Gastroesophageal sphincter (tissue), 4 donors: Measurements from ENCODE around the gene EEFSEC. TPM values are rescaled to one million over a fixed set of nuclear protein-coding genes. Genes with fewer than 3 reads are reported as not detected.

ENCODE experiments used
- ATAC-seq: fragments of 150-250 bp; one replicate; pipeline ENCODE4 v1.9.1; 2016; ENCODE audit warnings: mild to moderate bottlenecking, moderate library complexity
- H3K27ac ChIP-seq, 4 donors: fragments of 200-600 bp; sonication (generic) in 3 of 4; 1 replicate in 3 of 4; 2 replicates in 1 of 4; pipeline ENCODE4 v1.5.1; 2016 to 2019
- H3K27me3 ChIP-seq: fragments of 200-600 bp; sonication (generic); one replicate; pipeline ENCODE4 v1.5.1; 2019
- H3K36me3 ChIP-seq, 2 donors: fragments of 200-600 bp; sonication (generic); one replicate each; pipeline ENCODE4 v1.5.1; 2019; ENCODE audit warnings: control low read depth in 1 of 2
- H3K4me1 ChIP-seq, 3 donors: fragments of 200-600 bp; sonication (generic); 1 replicate in 2 of 3; 2 replicates in 1 of 3; pipeline ENCODE4 v1.5.1; 2016 to 2019; ENCODE audit warnings: control low read depth in 2 of 3
- H3K4me3 ChIP-seq, 2 donors: fragments of 200-600 bp; sonication (generic); one replicate each; pipeline ENCODE4 v1.5.1; 2019; ENCODE audit warnings: mild to moderate bottlenecking in 1 of 2, moderate library complexity in 1 of 2
- H3K9me3 ChIP-seq, 3 donors: fragments of 200-600 bp; sonication (generic); one replicate each; pipeline ENCODE4 v1.5.1; 2017 to 2019; ENCODE audit warnings: control low read depth in 2 of 3
- CTCF ChIP-seq, 4 experiments: fragments of 200-600 bp in 2 of 4; fragments of 450-650 bp in 2 of 4; sonication (generic) in 1 of 4; IDR thresholded peaks; one replicate each; pipeline ENCODE4 v1.5.1; 2017 to 2019; ENCODE audit warnings: antibody characterized with exemption in 4 of 4, mild to moderate bottlenecking in 2 of 4, moderate library complexity in 2 of 4
- EP300 ChIP-seq: sonication (generic); formaldehyde crosslinking; IDR thresholded peaks from one replicate; pipeline ENCODE4 v1.6.1; 2017; ENCODE audit warnings: antibody characterized with exemption, mild to moderate bottlenecking
- POLR2A ChIP-seq, 2 donors: fragments of 450-650 bp; IDR thresholded peaks; one replicate each; pipeline ENCODE4 v1.6.1; 2017; ENCODE audit warnings: antibody characterized with exemption in 2 of 2, mild to moderate bottlenecking in 2 of 2, moderate library complexity in 1 of 2
- POLR2AphosphoS5 ChIP-seq: sonication (generic); formaldehyde crosslinking; IDR thresholded peaks from one replicate; pipeline ENCODE4 v1.6.1; 2017; ENCODE audit warnings: antibody characterized with exemption
- WGBS, 2 donors: methylation state at CpG; one replicate each; pipeline ENCODE4 v1.1.5; 2018; ENCODE audit warnings: low coverage in 1 of 2; 5-methylcytosine and 5-hydroxymethylcytosine counted together
- total RNA-seq, 4 donors: library from RNA; depleted of rRNA; stranded (reverse); fragments of >200 nt; gene quantifications; one replicate each; pipeline ENCODE4 v1.1.0, GENCODE V29; 2016

The EEFSEC gene
- total RNA-seq, 4 donors from 2014 or later: 5.8 to 16.5 (median 11.4) TPM

- H3K36me3 ChIP-seq: no peaks in the 10 kb centered on the region
- 56 to 72% methylated on average over 3 to 4 of the region's 8 CpGs for WGBS, 2 donors
- H3K4me1 ChIP-seq: peaks cover 0 to 11% (median 4%) of the 10 kb centered on the region in 3 donors
- H3K9me3 ChIP-seq: no peaks in the 10 kb centered on the region
- no peak overlapping the region for H3K4me3 ChIP-seq
- no peak for ATAC-seq
- no peak overlapping the region for H3K27ac ChIP-seq
- peaks cover 54% of the 10 kb centered on the region for H3K27me3 ChIP-seq
- no peak for TF ChIP-seq POLR2AphosphoS5
Observed at GRCh38 chr3:128425846-128426127, 272.5 kb downstream of the EEFSEC start.

GRCh38 chr3:128426128-128426921, 273.0 kb downstream of the EEFSEC start:
- 33% methylated on average over 3 of the region's 66 CpGs; no CpG with 5 or more reads in 1 of the 2 donors for WGBS, 2 donors
- no peaks in the 10 kb centered on the region for H3K36me3 ChIP-seq
- H3K4me3 ChIP-seq: peak overlapping the region in 1 of 2 donors; percentile 37
- ATAC-seq: peak; percentile 74
- peaks cover 60% of the 10 kb centered on the region for H3K27me3 ChIP-seq
- peaks cover 0 to 11% (median 4%) of the 10 kb centered on the region in 3 donors for H3K4me1 ChIP-seq
- peak in 3 of 4 experiments; percentile 88 to 95 (median 92) for TF ChIP-seq CTCF (IDR thresholded peaks at IDR 0.05)
- TF ChIP-seq EP300: no peak
- H3K9me3 ChIP-seq: no peaks in the 10 kb centered on the region
- no peak overlapping the region for H3K27ac ChIP-seq

- H3K4me1 ChIP-seq: peaks cover 0 to 15% (median 5%) of the 10 kb centered on the region in 3 donors
- WGBS, 2 donors: 80 to 84% methylated on average over 1 to 13 of the region's 15 CpGs
- no peaks in the 10 kb centered on the region for H3K9me3 ChIP-seq
- H3K27me3 ChIP-seq: peaks cover 70% of the 10 kb centered on the region
- H3K4me3 ChIP-seq: no peak overlapping the region
- no peaks in the 10 kb centered on the region for H3K36me3 ChIP-seq
- H3K27ac ChIP-seq: no peak overlapping the region
- TF ChIP-seq POLR2AphosphoS5: no peak
- TF ChIP-seq EP300: no peak
- no peak for TF ChIP-seq POLR2A (IDR thresholded peaks at IDR 0.05)
- no peak for TF ChIP-seq CTCF (IDR thresholded peaks at IDR 0.05)
- no peak for ATAC-seq
Observed at GRCh38 chr3:128427175-128427857, 274.0 kb downstream of the EEFSEC start.

- Histone ChIP-seq H3K27me3 (peaks cover 78% of the 10 kb centered on the region), H3K36me3 (no peaks in the 10 kb centered on the region), H3K27ac (no peak overlapping the region), H3K9me3 (no peaks in the 10 kb centered on the region), H3K4me1 (peaks cover 0 to 24% (median 13%) of the 10 kb centered on the region in 3 donors), H3K4me3 (no peak overlapping the region)
- 83 to 93% methylated on average over 2 to 6 of the region's 19 CpGs for WGBS, 2 donors
- no peak for ATAC-seq
- TF ChIP-seq CTCF (IDR thresholded peaks at IDR 0.05) (no peak), POLR2A (IDR thresholded peaks at IDR 0.05) (no peak), POLR2AphosphoS5 (no peak), EP300 (no peak)
Observed at GRCh38 chr3:128427872-128428822, 274.9 kb downstream of the EEFSEC start.

- H3K27me3 ChIP-seq: peaks cover 89% of the 10 kb centered on the region
Observed at GRCh38 chr3:128429275-128429674, 276.0 kb downstream of the EEFSEC start.

More at GRCh38 chr3:128429275-128429674, 276.0 kb downstream of the EEFSEC start:
- TF ChIP-seq POLR2A (IDR thresholded peaks at IDR 0.05) (no peak), POLR2AphosphoS5 (no peak), CTCF (IDR thresholded peaks at IDR 0.05) (no peak), EP300 (no peak)
- Histone ChIP-seq H3K9me3 (no peaks in the 10 kb centered on the region), H3K4me3 (no peak overlapping the region), H3K27ac (no peak overlapping the region), H3K36me3 (no peaks in the 10 kb centered on the region), H3K4me1 (peaks cover 0 to 26% (median 13%) of the 10 kb centered on the region in 3 donors)
- no peak for ATAC-seq
- WGBS, 2 donors: 87% methylated on average over 3 of the region's 15 CpGs; no CpG with 5 or more reads in 1 of the 2 donors
